ENCODE measurements around the gene NPAS4. TPM values are rescaled to one million over a fixed set of nuclear protein-coding genes. Genes with fewer than 3 reads are reported as not detected.

NPAS4 gene
- polyA plus RNA-seq, 1 experiment = 0.72 TPM

- ChIA-PET POLR2A (no interaction called here), CTCF (interaction anchor here (15.9 kb wide), 1 partner anchor 13 kb away, joined by 400 read pairs; the partner anchor contains the start of gene NPAS4)
- no peak for DNase-seq (ENCODE audit: low read depth)
- TF ChIP-seq CTCF (IDR thresholded peaks at IDR 0.05; ENCODE audit: insufficient read depth, low read depth, low read length) = no peak
- Histone ChIP-seq H3K27me3 (ENCODE audit: control insufficient read depth, insufficient read depth, low read length) (no peaks in the 10 kb centered on the region), H3K4me3 (ENCODE audit: low read depth, low read length) (no peak overlapping the region), H3K36me3 (ENCODE audit: control insufficient read depth, insufficient read depth, low read length) (no peaks in the 10 kb centered on the region)
Observed at GRCh38 chr11:66413167-66413566, 7.7 kb upstream of the NPAS4 start.

DNA sequence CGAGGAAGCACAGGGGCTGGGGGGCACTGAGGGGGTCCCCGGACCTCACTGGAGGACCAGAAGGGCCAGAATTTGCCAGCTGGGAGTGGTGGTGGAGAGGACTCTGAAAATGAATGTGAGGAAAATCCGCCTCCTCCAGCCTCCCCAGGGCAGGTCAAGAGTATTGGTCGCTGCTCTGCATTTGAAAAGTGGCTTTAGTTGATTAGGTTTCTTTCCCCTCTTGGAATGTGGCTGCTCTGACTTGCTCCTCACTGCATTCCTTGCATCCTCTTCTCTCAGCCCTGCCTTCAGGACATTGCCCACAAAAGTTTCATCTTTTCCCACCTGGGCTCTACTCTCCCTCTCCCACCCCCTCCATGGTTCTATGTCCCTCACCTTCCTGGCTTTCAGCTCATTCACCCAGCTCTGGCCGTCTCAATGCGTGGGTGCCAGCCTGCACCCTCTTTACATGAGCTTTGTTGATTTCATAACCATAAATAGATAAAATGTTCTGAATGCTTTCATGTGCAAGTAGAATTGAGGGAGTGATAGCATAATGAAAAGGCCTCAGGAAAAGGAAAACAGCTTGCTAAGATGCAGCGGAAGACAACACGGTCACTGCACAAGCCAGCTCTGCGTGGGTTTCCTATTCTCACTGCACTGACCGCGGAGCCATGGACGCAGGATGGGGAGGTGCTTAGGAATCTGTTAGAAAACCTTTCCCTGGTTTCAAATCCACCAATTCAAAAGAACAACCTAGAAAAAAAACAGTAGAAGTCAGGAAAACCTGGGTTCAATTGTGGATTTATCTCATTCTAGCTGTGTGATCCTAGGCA lies 6.5 kb upstream of the NPAS4 start:
- no peak for DNase-seq (ENCODE audit: low read depth)
- ChIA-PET CTCF (interaction anchor here (1.0 to 2.2 kb wide), 7 partner anchors 13 to 248 kb away, joined by 3 to 8 read pairs (median 5); no protein-coding TSS in a partner anchor), POLR2A (no interaction called here)
- no peak overlapping the region for H3K4me3 ChIP-seq (ENCODE audit: low read depth, low read length)
- H3K27me3 ChIP-seq (ENCODE audit: control insufficient read depth, insufficient read depth, low read length) = no peaks in the 10 kb centered on the region
- no peaks in the 10 kb centered on the region for H3K36me3 ChIP-seq (ENCODE audit: control insufficient read depth, insufficient read depth, low read length)
- no peak for TF ChIP-seq CTCF (IDR thresholded peaks at IDR 0.05; ENCODE audit: insufficient read depth, low read depth, low read length)

DNA sequence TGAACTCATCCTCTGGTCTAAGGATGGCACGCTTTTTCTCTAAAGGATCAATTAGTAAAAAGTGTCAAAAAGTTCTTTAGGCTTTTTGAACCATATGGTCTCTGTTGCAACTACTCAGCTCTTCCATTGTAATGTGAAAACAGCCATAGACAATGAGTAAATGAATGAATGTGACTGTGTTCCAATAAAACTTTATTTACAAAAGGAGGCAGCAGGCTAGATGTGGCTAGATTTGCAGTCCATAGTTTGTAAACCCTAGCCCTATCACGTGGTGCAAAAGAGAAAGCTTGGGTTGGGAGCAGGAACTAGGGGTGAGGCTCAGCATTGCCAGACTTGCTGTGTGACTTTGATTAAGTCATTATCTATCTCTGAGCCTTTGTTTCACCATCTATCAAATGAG lies 5.4 kb upstream of the NPAS4 start:
- DNase-seq (ENCODE audit: low read depth) = no peak
- H3K27me3 ChIP-seq (ENCODE audit: control insufficient read depth, insufficient read depth, low read length) = peaks cover 6% of the 10 kb centered on the region; the same call in 1 of the 2 replicates
- ChIA-PET CTCF (interaction anchor here (0.6 to 22.5 kb wide), 11 partner anchors 10 to 247 kb away, joined by 3 to 400 read pairs (median 5); partner anchors contain the start of gene MRPL11), POLR2A (no interaction called here)
- TF ChIP-seq CTCF (IDR thresholded peaks at IDR 0.05; ENCODE audit: insufficient read depth, low read depth, low read length) = no peak
- H3K36me3 ChIP-seq (ENCODE audit: control insufficient read depth, insufficient read depth, low read length) = no peaks in the 10 kb centered on the region
- H3K4me3 ChIP-seq (ENCODE audit: low read depth, low read length) = no peak overlapping the region

GRCh38 chr11:66417000-66417399 lies 3.8 kb upstream of the NPAS4 start:
- Histone ChIP-seq H3K27me3 (ENCODE audit: control insufficient read depth, insufficient read depth, low read length) (peaks cover 6% of the 10 kb centered on the region; the same call in 1 of the 2 replicates), H3K4me3 (ENCODE audit: low read depth, low read length) (no peak overlapping the region), H3K36me3 (ENCODE audit: control insufficient read depth, insufficient read depth, low read length) (no peaks in the 10 kb centered on the region)
- no peak for TF ChIP-seq CTCF (IDR thresholded peaks at IDR 0.05; ENCODE audit: insufficient read depth, low read depth, low read length)
- DNase-seq (ENCODE audit: low read depth) = no peak
- ChIA-PET POLR2A (no interaction called here), CTCF (interaction anchor here (1.0 to 22.5 kb wide), 7 partner anchors 12 to 261 kb away, joined by 3 to 400 read pairs (median 6); partner anchors contain the start of genes MRPL11 and RBM4B)

Measured in BJ (cell line).